CD14-positive monocyte (primary cell): ENCODE measurements around the gene CDNF. TPM values are rescaled to one million over a fixed set of nuclear protein-coding genes. Genes with fewer than 3 reads are reported as not detected.

Source experiments
- DNase-seq, 3 donors: peaks; one replicate each; pipeline ENCODE4 v3.0.0-alpha.2; 2011 to 2022
- H2AFZ ChIP-seq: 2 replicates; pipeline ENCODE4 v1.6.0; 2012; ENCODE audit warnings: mild to moderate bottlenecking, low read depth, low read length, inconsistent platforms; ENCODE audit not compliant: insufficient read depth, poor library complexity, severe bottlenecking
- H3K27ac ChIP-seq, 2 donors: 1 replicate in 1 of 2; 2 replicates in 1 of 2; pipeline ENCODE4 v1.5.1; 2012 to 2013; ENCODE audit warnings: low read length in 2 of 2, control low read depth in 1 of 2, inconsistent platforms in 1 of 2, low read depth in 1 of 2, mild to moderate bottlenecking in 1 of 2
- H3K27me3 ChIP-seq, 2 donors: one replicate each; pipeline versions ENCODE4 v1.6.0 to v1.6.1; 2011 to 2013; ENCODE audit warnings: low read length in 2 of 2; ENCODE audit not compliant: control insufficient read depth in 2 of 2, insufficient read depth in 2 of 2
- H3K36me3 ChIP-seq, 2 donors: replicated peaks in 1 of 2; 1 replicate in 1 of 2; 2 replicates in 1 of 2; pipeline versions ENCODE4 v1.5.1 to v1.6.1; 2012 to 2013; ENCODE audit warnings: low read length in 2 of 2, control low read depth in 1 of 2, inconsistent platforms in 1 of 2, mild to moderate bottlenecking in 1 of 2; ENCODE audit not compliant: insufficient read depth in 2 of 2, control insufficient read depth in 1 of 2
- H3K4me1 ChIP-seq, 2 donors: 1 replicate in 1 of 2; 2 replicates in 1 of 2; pipeline versions ENCODE4 v1.5.1 to v1.6.1; 2012 to 2013; ENCODE audit warnings: low read length in 2 of 2, control low read depth in 1 of 2, inconsistent platforms in 1 of 2, mild to moderate bottlenecking in 1 of 2, moderate library complexity in 1 of 2; ENCODE audit not compliant: insufficient read depth in 2 of 2, control insufficient read depth in 1 of 2
- H3K4me2 ChIP-seq: replicated peaks from 2 replicates; pipeline ENCODE3; 2012; ENCODE audit warnings: low read length, moderate library complexity, mild to moderate bottlenecking; ENCODE audit not compliant: poor library complexity, severe bottlenecking; ENCODE audit errors: extremely low read depth
- H3K4me3 ChIP-seq, 3 experiments: fragments of 200-600 bp in 1 of 3; sonication (generic) in 1 of 3; replicated peaks in 1 of 3; 1 replicate in 2 of 3; 2 replicates in 1 of 3; pipeline ENCODE4 v1.5.1; 2011 to 2013; ENCODE audit warnings: low read length in 3 of 3, mild to moderate bottlenecking in 3 of 3, control low read depth in 2 of 3, low read depth in 2 of 3, inconsistent platforms in 1 of 3, moderate library complexity in 1 of 3
- H3K79me2 ChIP-seq: 2 replicates; pipeline ENCODE4 v1.6.0; 2012; ENCODE audit warnings: mild to moderate bottlenecking, control low read depth, inconsistent platforms, low read length, moderate library complexity; ENCODE audit not compliant: insufficient read depth
- H3K9ac ChIP-seq: 2 replicates; pipeline ENCODE4 v1.6.0; 2017; ENCODE audit warnings: low read length, mild to moderate bottlenecking; ENCODE audit not compliant: insufficient read depth, poor library complexity, severe bottlenecking
- H3K9me3 ChIP-seq, 2 donors: replicated peaks in 1 of 2; 1 replicate in 1 of 2; 2 replicates in 1 of 2; pipeline versions ENCODE4 v1.5.1 to v1.6.1; 2012 to 2013; ENCODE audit warnings: low read length in 2 of 2, control low read depth in 1 of 2; ENCODE audit not compliant: control insufficient read depth in 1 of 2, insufficient read depth in 1 of 2
- H4K20me1 ChIP-seq: 2 replicates; pipeline ENCODE4 v1.6.0; 2012; ENCODE audit warnings: mild to moderate bottlenecking, low read length, control low read depth, moderate library complexity; ENCODE audit not compliant: insufficient read depth
- H3K27ac Mint-ChIP-seq, 7 donors: one replicate each; pipeline ENCODE4 v1.8.0; 2020; ENCODE audit warnings: mild to moderate bottlenecking in 7 of 7, mixed read lengths in 7 of 7, moderate library complexity in 6 of 7, inconsistent platforms in 2 of 7
- H3K27me3 Mint-ChIP-seq, 3 donors: one replicate each; pipeline ENCODE4 v1.8.0; 2021 to 2022; ENCODE audit warnings: low read depth in 3 of 3, mild to moderate bottlenecking in 3 of 3, mixed read lengths in 3 of 3, moderate library complexity in 3 of 3, inconsistent platforms in 1 of 3
- H3K36me3 Mint-ChIP-seq, 2 donors: one replicate each; pipeline ENCODE4 v1.8.0; 2020; ENCODE audit warnings: mixed read lengths in 2 of 2, inconsistent platforms in 1 of 2, mild to moderate bottlenecking in 1 of 2
- H3K4me1 Mint-ChIP-seq: one replicate; pipeline ENCODE4 v1.8.0; 2020; ENCODE audit warnings: mild to moderate bottlenecking, mixed read lengths
- H3K4me3 Mint-ChIP-seq, 2 donors: one replicate each; pipeline ENCODE4 v1.8.0; 2020; ENCODE audit warnings: mild to moderate bottlenecking in 2 of 2, mixed read lengths in 2 of 2, moderate library complexity in 1 of 2
- H3K9me3 Mint-ChIP-seq, 7 donors: one replicate each; pipeline ENCODE4 v1.8.0; 2020 to 2022; ENCODE audit warnings: mixed read lengths in 7 of 7, mild to moderate bottlenecking in 6 of 7, moderate library complexity in 6 of 7, inconsistent platforms in 2 of 7
- CTCF ChIP-seq: fragments of 200-600 bp; IDR thresholded peaks from one replicate; pipeline ENCODE4 v1.8.0; 2022; ENCODE audit warnings: antibody characterized with exemption, mild to moderate bottlenecking
- WGBS: methylation state at CpG from one replicate; pipeline ENCODE4 v1.1.5; 2013; ENCODE audit warnings: missing lambda C conversion rate; ENCODE audit not compliant: insufficient coverage; 5-methylcytosine and 5-hydroxymethylcytosine counted together
- intact Hi-C, 2 donors: fragments of 100-400 bp; cut with micrococcal nuclease; formaldehyde crosslinking; loops; one replicate each; pipeline versions ENCODE4 v1.15.0 to v1.15.1; 2023
- polyA plus RNA-seq, 3 donors: library from polyadenylated mRNA; depleted of rRNA in 1 of 3; unstranded in 2 of 3; stranded (reverse) in 1 of 3; fragments of 300-500 nt in 2 of 3; fragments of >200 nt in 1 of 3; fragmentation: Illumina TruSeq in 2 of 3; gene quantifications; 1 replicate in 2 of 3; 2 replicates in 1 of 3; pipeline ENCODE4 v1.2.3, GENCODE V29; 2012 to 2021

CDNF gene
- polyA plus RNA-seq, 3 donors = 0.28 TPM; not detected in 1

GRCh38 chr10:14774214-14774580, 63.6 kb downstream of the CDNF start:
- 94% methylated on average over 20 of the region's 22 CpGs for WGBS
- H3K4me3 ChIP-seq = no peak overlapping the region

GRCh38 chr10:14773551-14774213, 64.2 kb downstream of the CDNF start:
- Histone ChIP-seq H3K9me3 (no peaks in the 10 kb centered on the region), H3K9ac (no peak overlapping the region), H3K79me2 (no peaks in the 10 kb centered on the region), H3K27me3 (no peaks in the 10 kb centered on the region), H3K4me1 (no peaks in the 10 kb centered on the region), H2AFZ (no peak overlapping the region), H3K36me3 (no peaks in the 10 kb centered on the region), H3K4me3 (no peak overlapping the region), H3K27ac (no peak overlapping the region), H3K4me2 (no peak overlapping the region), H4K20me1 (no peaks in the 10 kb centered on the region)
- intact Hi-C loops = no loop called here
- Mint-ChIP-seq H3K4me1 (peaks cover 12% of the 10 kb centered on the region), H3K4me3 (no peak overlapping the region), H3K36me3 (no peaks in the 10 kb centered on the region), H3K27me3 (peaks cover 0 to 5% (median 0%) of the 10 kb centered on the region in 3 donors), H3K9me3 (peaks cover 0 to 4% (median 0%) of the 10 kb centered on the region in 7 donors), H3K27ac (no peak overlapping the region)
- no CpG with 5 or more reads among the region's 10 CpGs for WGBS
- no peak for TF ChIP-seq CTCF
- no peak for DNase-seq

More at GRCh38 chr10:14774214-14774580, 63.6 kb downstream of the CDNF start:
- Mint-ChIP-seq H3K27me3 (peaks cover 0 to 7% (median 0%) of the 10 kb centered on the region in 3 donors), H3K9me3 (peaks cover 0 to 4% (median 0%) of the 10 kb centered on the region in 7 donors), H3K36me3 (no peaks in the 10 kb centered on the region), H3K4me1 (peaks cover 12% of the 10 kb centered on the region), H3K27ac (no peak overlapping the region), H3K4me3 (no peak overlapping the region)
- intact Hi-C loops = no loop called here
- no peak overlapping the region for H3K9ac ChIP-seq
- no peaks in the 10 kb centered on the region for H4K20me1 ChIP-seq
- H3K9me3 ChIP-seq = no peaks in the 10 kb centered on the region
- no peaks in the 10 kb centered on the region for H3K4me1 ChIP-seq
- H3K36me3 ChIP-seq = no peaks in the 10 kb centered on the region
- TF ChIP-seq CTCF = no peak
- no peak overlapping the region for H3K27ac ChIP-seq
- H2AFZ ChIP-seq = no peak overlapping the region
- H3K4me2 ChIP-seq = no peak overlapping the region
- H3K27me3 ChIP-seq = no peaks in the 10 kb centered on the region
- no peaks in the 10 kb centered on the region for H3K79me2 ChIP-seq
- DNase-seq = no peak
